ENCODE measurements around the gene PRKAB1. TPM values are rescaled to one million over a fixed set of nuclear protein-coding genes. Genes with fewer than 3 reads are reported as not detected.

The PRKAB1 gene
- total RNA-seq, 1 experiment from 2014 or later: 25.0 TPM

DNA sequence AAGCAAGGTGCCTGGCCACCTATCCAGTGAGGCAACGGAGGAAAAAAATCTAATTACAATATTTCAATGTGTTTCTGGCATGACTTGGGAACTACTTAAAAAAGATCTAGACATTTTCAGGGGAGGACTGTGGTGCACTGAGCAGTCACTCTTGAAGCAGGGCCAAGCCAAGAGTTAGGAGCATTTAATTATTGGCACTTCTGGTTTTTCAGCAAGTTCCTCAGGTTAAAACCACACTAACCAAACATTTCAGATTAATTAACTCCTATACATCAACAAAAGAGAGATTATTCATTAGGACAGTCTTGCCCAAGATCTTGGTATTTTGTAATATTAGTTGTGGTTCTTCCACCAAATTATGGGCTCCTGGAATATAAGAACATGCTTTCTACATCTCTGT is 25.6 kb downstream of the PRKAB1 start:
- H3K4me2 ChIP-seq (ENCODE audit: low read length): no peak overlapping the region
- H3K27me3 ChIP-seq (ENCODE audit: insufficient read depth, low read length): no peaks in the 10 kb centered on the region
- no TSS peak for BruUV-seq (replicated peaks)
- DNase-seq (ENCODE audit: low read depth, low spot score): no peak
- TF ChIP-seq YY1 (IDR thresholded peaks at IDR 0.05; ENCODE audit: extremely low read depth, insufficient replicate concordance, low read depth, low read length) (no peak), EZH2 (IDR thresholded peaks at IDR 0.05) (no peak), JUND (IDR thresholded peaks at IDR 0.05) (no peak), SIN3A (IDR thresholded peaks at IDR 0.05; ENCODE audit: low read depth) (no peak), CEBPB (IDR thresholded peaks at IDR 0.05; ENCODE audit: low read depth) (no peak), CBX3 (IDR thresholded peaks at IDR 0.05; ENCODE audit: low read depth) (no peak), ELF1 (IDR thresholded peaks at IDR 0.05; ENCODE audit: borderline replicate concordance, low read depth) (no peak), TCF7L2 (IDR thresholded peaks at IDR 0.05; ENCODE audit: borderline replicate concordance, extremely low read depth, insufficient read depth, insufficient read length) (no peak), ZNF274 (IDR thresholded peaks at IDR 0.05; ENCODE audit: low read depth, low read length) (no peak)
- H3K9me3 ChIP-seq (ENCODE audit: control insufficient read depth in 1 of 2, insufficient read depth in 1 of 2, low read depth in 1 of 2, low read length in 2 of 2): no peaks in the 10 kb centered on the region
- no peak overlapping the region for H3K4me3 ChIP-seq (replicated peaks in 1 of 2; ENCODE audit: low read depth in 1 of 2, low read length in 2 of 2)
- no peak overlapping the region for H2AFZ ChIP-seq (ENCODE audit: low read depth, low read length, poor library complexity, severe bottlenecking)
- ChIA-PET POLR2A (no interaction called here), CTCF (no interaction called here), RAD21 (ENCODE audit: low non-redundant PET in 1 of 2, low total read pairs in 2 of 2, uncharacterized antibody in 2 of 2, unreplicated experiment in 2 of 2) (no interaction called here)
- H3K4me1 ChIP-seq (ENCODE audit: control insufficient read depth in 1 of 2, insufficient read depth in 2 of 2, low read length in 2 of 2): no peaks in the 10 kb centered on the region
- no peaks in the 10 kb centered on the region for H4K20me1 ChIP-seq (ENCODE audit: insufficient read depth)
- H3K79me2 ChIP-seq (ENCODE audit: insufficient read depth, low read length): no peaks in the 10 kb centered on the region
- H3K36me3 ChIP-seq (ENCODE audit: control insufficient read depth in 1 of 2, insufficient read depth in 2 of 2, low read length in 2 of 2): peaks cover 5 to 18% of the 10 kb centered on the region in 2 experiments; a peak in 3 of 4 replicates
- H3K27ac ChIP-seq (ENCODE audit: low read depth, low read length): no peak overlapping the region
- no peak for ATAC-seq
- no peaks in the 10 kb centered on the region for H3K9me2 ChIP-seq (ENCODE audit: insufficient read depth)
- H3K9ac ChIP-seq (ENCODE audit: low read length): no peak overlapping the region
- intact Hi-C loops (cut with micrococcal nuclease): no loop called here

DNA sequence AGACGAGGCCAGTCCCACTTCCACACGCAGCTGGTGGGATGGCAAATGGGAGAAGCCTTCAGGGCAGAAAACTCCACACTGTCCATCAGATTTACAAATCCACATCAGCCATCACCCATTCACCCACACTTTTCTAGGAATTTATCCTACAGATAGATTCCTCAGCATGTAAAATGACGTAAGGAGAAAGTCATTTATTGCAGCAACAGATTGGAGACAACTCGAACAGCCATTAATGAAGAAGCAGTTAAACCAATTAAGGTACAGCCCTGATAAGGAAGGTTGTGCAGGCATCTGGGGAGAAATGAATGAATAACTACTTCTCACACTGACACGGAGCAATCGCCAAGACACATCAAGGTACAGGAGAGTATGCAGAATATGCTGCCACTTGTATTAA is 26.2 kb downstream of the PRKAB1 start:
- BruUV-seq (replicated peaks): no TSS peak
- no peak overlapping the region for H3K9ac ChIP-seq (ENCODE audit: low read length)
- H3K79me2 ChIP-seq (ENCODE audit: insufficient read depth, low read length): no peaks in the 10 kb centered on the region
- H3K9me3 ChIP-seq (ENCODE audit: control insufficient read depth in 1 of 2, insufficient read depth in 1 of 2, low read depth in 1 of 2, low read length in 2 of 2): no peaks in the 10 kb centered on the region
- RAD21 ChIA-PET (ENCODE audit: low non-redundant PET in 1 of 2, low total read pairs in 2 of 2, uncharacterized antibody in 2 of 2, unreplicated experiment in 2 of 2): no interaction called here
- H3K4me3 ChIP-seq (replicated peaks in 1 of 2; ENCODE audit: low read depth in 1 of 2, low read length in 2 of 2): no peak overlapping the region
- CTCF ChIA-PET: interaction anchor here (1.6 kb wide), 1 partner anchor 86 kb away, joined by 11 read pairs; no protein-coding TSS in a partner anchor
- DNase-seq (ENCODE audit: low read depth, low spot score) (no peak), ATAC-seq (no peak)
- TF ChIP-seq, protein P1, sequence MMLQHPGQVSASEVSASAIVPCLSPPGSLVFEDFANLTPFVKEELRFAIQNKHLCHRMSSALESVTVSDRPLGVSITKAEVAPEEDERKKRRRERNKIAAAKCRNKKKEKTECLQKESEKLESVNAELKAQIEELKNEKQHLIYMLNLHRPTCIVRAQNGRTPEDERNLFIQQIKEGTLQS (IDR thresholded peaks at IDR 0.05): no peak
- TF ChIP-seq POLR2A (IDR thresholded peaks at IDR 0.05; ENCODE audit: borderline replicate concordance, extremely low read depth, insufficient read depth, insufficient read length) (no peak), JUND (IDR thresholded peaks at IDR 0.05) (no peak), YY1 (IDR thresholded peaks at IDR 0.05; ENCODE audit: extremely low read depth, insufficient replicate concordance, low read depth, low read length) (no peak), SRF (IDR thresholded peaks at IDR 0.05; ENCODE audit: low read depth) (no peak), FOSL1 (IDR thresholded peaks at IDR 0.05; ENCODE audit: low read depth) (no peak), EZH2 (IDR thresholded peaks at IDR 0.05) (no peak), MAX (IDR thresholded peaks at IDR 0.05) (no peak), CTCF (IDR thresholded peaks at IDR 0.05 in 2 of 3, conservative IDR thresholded peaks at IDR 0.05 in 1 of 3; ENCODE audit: borderline replicate concordance in 1 of 3, insufficient read depth in 1 of 3, low read depth in 2 of 3, low read length in 2 of 3) (no peak), EZH2phosphoT487 (IDR thresholded peaks at IDR 0.05; ENCODE audit: borderline replicate concordance) (no peak), CEBPB (IDR thresholded peaks at IDR 0.05; ENCODE audit: low read depth) (no peak), POLR2AphosphoS5 (IDR thresholded peaks at IDR 0.05; ENCODE audit: low read depth, low read length) (no peak), ZBTB33 (IDR thresholded peaks at IDR 0.05; ENCODE audit: extremely low read depth, insufficient replicate concordance, low read length) (no peak)
- no peaks in the 10 kb centered on the region for H3K27me3 ChIP-seq (ENCODE audit: insufficient read depth, low read length)
- H4K20me1 ChIP-seq (ENCODE audit: insufficient read depth): no peaks in the 10 kb centered on the region
- H2AFZ ChIP-seq (ENCODE audit: low read depth, low read length, poor library complexity, severe bottlenecking): no peak overlapping the region
- POLR2A ChIA-PET: no interaction called here
- H3K9me2 ChIP-seq (ENCODE audit: insufficient read depth): no peaks in the 10 kb centered on the region
- peaks cover 4 to 18% of the 10 kb centered on the region in 2 experiments; a peak in 3 of 4 replicates for H3K36me3 ChIP-seq (ENCODE audit: control insufficient read depth in 1 of 2, insufficient read depth in 2 of 2, low read length in 2 of 2)
- H3K4me2 ChIP-seq (ENCODE audit: low read length): no peak overlapping the region
- no peaks in the 10 kb centered on the region for H3K4me1 ChIP-seq (ENCODE audit: control insufficient read depth in 1 of 2, insufficient read depth in 2 of 2, low read length in 2 of 2)
- no peak overlapping the region for H3K27ac ChIP-seq (ENCODE audit: low read depth, low read length)
- intact Hi-C loops (cut with micrococcal nuclease): no loop called here

Data from HCT116 (cell line).